ENCODE results near the gene CELA3A. TPM values are rescaled to one million over a fixed set of nuclear protein-coding genes. Genes with fewer than 3 reads are reported as not detected.

The CELA3A gene
- total and polyA plus RNA-seq, 2 of the 13 experiments (the other 11 are each of a cell fraction or from before 2014, with no cell fraction given), result 0.09 TPM; not detected in 1

DNA sequence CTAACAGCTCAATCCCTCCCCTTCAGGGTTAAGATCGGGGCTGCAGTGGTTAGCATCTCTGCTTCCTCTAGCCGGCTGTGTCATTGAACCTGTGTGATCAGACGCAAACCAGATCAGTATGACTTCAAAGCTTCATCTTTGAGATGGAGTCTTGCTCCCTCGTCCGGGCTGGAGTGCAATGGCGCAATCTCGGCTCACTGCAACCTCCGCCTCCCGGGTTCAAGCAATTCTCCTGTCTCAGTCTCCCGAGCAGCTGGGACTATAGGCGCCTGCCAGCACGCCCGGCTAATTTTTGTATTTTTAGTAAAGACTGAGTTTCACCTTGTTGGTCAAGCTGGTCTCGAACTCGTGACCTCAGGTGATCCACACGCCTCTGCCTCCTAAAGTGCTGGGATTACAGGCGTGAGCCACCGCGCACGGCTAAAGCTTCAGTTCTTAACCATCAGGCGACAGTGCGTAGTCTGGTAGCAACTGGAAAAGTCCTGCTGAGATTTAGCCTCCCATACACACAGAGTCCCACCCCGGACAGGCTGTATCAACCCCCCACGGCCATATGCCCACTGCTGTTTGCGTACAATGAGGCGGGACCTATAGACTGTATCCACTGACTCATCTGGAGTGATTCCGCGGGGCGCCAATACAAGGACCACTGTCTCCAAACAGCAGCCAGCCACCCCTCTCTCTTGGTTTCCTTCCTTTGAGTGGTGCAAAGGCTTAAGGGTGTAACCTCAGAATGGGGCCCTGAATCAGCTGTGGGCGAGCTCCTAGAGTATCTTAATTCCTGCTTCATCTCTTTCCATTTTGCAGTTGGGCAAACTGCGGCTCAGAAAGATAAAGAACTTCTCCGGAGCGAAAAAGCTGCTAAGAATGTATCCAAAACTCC, 23.3 kb downstream of the CELA3A start (continued):
- TF ChIP-seq, protein P1, sequence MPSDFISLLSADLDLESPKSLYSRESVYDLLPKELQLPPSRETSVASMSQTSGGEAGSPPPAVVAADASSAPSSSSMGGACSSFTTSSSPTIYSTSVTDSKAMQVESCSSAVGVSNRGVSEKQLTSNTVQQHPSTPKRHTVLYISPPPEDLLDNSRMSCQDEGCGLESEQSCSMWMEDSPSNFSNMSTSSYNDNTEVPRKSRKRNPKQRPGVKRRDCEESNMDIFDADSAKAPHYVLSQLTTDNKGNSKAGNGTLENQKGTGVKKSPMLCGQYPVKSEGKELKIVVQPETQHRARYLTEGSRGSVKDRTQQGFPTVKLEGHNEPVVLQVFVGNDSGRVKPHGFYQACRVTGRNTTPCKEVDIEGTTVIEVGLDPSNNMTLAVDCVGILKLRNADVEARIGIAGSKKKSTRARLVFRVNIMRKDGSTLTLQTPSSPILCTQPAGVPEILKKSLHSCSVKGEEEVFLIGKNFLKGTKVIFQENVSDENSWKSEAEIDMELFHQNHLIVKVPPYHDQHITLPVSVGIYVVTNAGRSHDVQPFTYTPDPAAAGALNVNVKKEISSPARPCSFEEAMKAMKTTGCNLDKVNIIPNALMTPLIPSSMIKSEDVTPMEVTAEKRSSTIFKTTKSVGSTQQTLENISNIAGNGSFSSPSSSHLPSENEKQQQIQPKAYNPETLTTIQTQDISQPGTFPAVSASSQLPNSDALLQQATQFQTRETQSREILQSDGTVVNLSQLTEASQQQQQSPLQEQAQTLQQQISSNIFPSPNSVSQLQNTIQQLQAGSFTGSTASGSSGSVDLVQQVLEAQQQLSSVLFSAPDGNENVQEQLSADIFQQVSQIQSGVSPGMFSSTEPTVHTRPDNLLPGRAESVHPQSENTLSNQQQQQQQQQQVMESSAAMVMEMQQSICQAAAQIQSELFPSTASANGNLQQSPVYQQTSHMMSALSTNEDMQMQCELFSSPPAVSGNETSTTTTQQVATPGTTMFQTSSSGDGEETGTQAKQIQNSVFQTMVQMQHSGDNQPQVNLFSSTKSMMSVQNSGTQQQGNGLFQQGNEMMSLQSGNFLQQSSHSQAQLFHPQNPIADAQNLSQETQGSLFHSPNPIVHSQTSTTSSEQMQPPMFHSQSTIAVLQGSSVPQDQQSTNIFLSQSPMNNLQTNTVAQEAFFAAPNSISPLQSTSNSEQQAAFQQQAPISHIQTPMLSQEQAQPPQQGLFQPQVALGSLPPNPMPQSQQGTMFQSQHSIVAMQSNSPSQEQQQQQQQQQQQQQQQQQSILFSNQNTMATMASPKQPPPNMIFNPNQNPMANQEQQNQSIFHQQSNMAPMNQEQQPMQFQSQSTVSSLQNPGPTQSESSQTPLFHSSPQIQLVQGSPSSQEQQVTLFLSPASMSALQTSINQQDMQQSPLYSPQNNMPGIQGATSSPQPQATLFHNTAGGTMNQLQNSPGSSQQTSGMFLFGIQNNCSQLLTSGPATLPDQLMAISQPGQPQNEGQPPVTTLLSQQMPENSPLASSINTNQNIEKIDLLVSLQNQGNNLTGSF (CRISPR knock-in tag; IDR thresholded peaks at IDR 0.05), result no peak
- TF ChIP-seq TCF12 (IDR thresholded peaks at IDR 0.05) (no peak), TCF12 (CRISPR knock-in tag; IDR thresholded peaks at IDR 0.05) (no peak), CC2D1A (CRISPR knock-in tag; IDR thresholded peaks at IDR 0.05) (no peak), ZFP36 (IDR thresholded peaks at IDR 0.05; ENCODE audit: borderline replicate concordance, low read depth, low read length, partially characterized antibody) (no peak), HIVEP1 (CRISPR knock-in tag; IDR thresholded peaks at IDR 0.05) (no peak), DNMT1 (CRISPR knock-in tag; IDR thresholded peaks at IDR 0.05) (no peak), THAP11 (CRISPR knock-in tag; IDR thresholded peaks at IDR 0.05) (no peak), TMF1 (CRISPR knock-in tag; IDR thresholded peaks at IDR 0.05; ENCODE audit: low read depth) (no peak), RFX3 (CRISPR knock-in tag; IDR thresholded peaks at IDR 0.05) (no peak), TOE1 (CRISPR knock-in tag; IDR thresholded peaks at IDR 0.05) (no peak), SKI (IDR thresholded peaks at IDR 0.05; ENCODE audit: partially characterized antibody) (no peak), ARNT2 (CRISPR knock-in tag; IDR thresholded peaks at IDR 0.05; ENCODE audit: low read depth) (no peak), KDM5A (IDR thresholded peaks at IDR 0.05; ENCODE audit: borderline replicate concordance, low read length) (no peak), ETV6 (CRISPR knock-in tag; conservative IDR thresholded peaks at IDR 0.05) (no peak), ZNF724P (CRISPR knock-in tag; IDR thresholded peaks at IDR 0.05; ENCODE audit: borderline replicate concordance) (no peak), ZNF670 (CRISPR knock-in tag; IDR thresholded peaks at IDR 0.05; ENCODE audit: borderline replicate concordance) (no peak), ZNF343 (CRISPR knock-in tag; IDR thresholded peaks at IDR 0.05) (no peak), SAFB2 (CRISPR knock-in tag; IDR thresholded peaks at IDR 0.05; ENCODE audit: borderline replicate concordance, low read depth) (no peak), ZNF891 (CRISPR knock-in tag; IDR thresholded peaks at IDR 0.05) (peak; percentile 43; the same call in 1 of the 2 replicates), MTA3 (CRISPR knock-in tag; IDR thresholded peaks at IDR 0.05) (no peak), ZFP41 (CRISPR knock-in tag; IDR thresholded peaks at IDR 0.05; ENCODE audit: borderline replicate concordance) (no peak), POLR2A (IDR thresholded peaks at IDR 0.05; ENCODE audit: insufficient read depth in 1 of 2, low read depth in 2 of 2, low read length in 2 of 2) (no peak)
- TF ChIP-seq, protein P2, sequence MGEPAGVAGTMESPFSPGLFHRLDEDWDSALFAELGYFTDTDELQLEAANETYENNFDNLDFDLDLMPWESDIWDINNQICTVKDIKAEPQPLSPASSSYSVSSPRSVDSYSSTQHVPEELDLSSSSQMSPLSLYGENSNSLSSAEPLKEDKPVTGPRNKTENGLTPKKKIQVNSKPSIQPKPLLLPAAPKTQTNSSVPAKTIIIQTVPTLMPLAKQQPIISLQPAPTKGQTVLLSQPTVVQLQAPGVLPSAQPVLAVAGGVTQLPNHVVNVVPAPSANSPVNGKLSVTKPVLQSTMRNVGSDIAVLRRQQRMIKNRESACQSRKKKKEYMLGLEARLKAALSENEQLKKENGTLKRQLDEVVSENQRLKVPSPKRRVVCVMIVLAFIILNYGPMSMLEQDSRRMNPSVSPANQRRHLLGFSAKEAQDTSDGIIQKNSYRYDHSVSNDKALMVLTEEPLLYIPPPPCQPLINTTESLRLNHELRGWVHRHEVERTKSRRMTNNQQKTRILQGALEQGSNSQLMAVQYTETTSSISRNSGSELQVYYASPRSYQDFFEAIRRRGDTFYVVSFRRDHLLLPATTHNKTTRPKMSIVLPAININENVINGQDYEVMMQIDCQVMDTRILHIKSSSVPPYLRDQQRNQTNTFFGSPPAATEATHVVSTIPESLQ (CRISPR knock-in tag; conservative IDR thresholded peaks at IDR 0.05), result no peak
- TF ChIP-seq, protein P3, sequence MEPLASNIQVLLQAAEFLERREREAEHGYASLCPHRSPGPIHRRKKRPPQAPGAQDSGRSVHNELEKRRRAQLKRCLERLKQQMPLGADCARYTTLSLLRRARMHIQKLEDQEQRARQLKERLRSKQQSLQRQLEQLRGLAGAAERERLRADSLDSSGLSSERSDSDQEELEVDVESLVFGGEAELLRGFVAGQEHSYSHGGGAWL (CRISPR knock-in tag; IDR thresholded peaks at IDR 0.05), result no peak
